ENCODE measurements around the gene C1orf174.

The C1orf174 gene

GRCh38 chr1:3894626-3895278 is 5.3 kb downstream of the C1orf174 start:
- no peak for DNase-seq (ENCODE audit: low read depth)

- no peak for DNase-seq (ENCODE audit: low read depth)
Observed at GRCh38 chr1:3893190-3893589, 6.9 kb downstream of the C1orf174 start.

GRCh38 chr1:3892748-3893147 is 7.3 kb downstream of the C1orf174 start:
- DNase-seq (ENCODE audit: low read depth): no peak

- DNase-seq (ENCODE audit: low read depth): no peak
Observed at GRCh38 chr1:3891329-3891865, 8.7 kb downstream of the C1orf174 start.

- DNase-seq (ENCODE audit: low read depth): no peak
Observed at GRCh38 chr1:3890389-3891328, 9.4 kb downstream of the C1orf174 start.

- DNase-seq (ENCODE audit: low read depth): no peak
Observed at GRCh38 chr1:3889936-3890335, 10.1 kb downstream of the C1orf174 start.

GRCh38 chr1:3888301-3888700 is 11.8 kb downstream of the C1orf174 start:
- DNase-seq (ENCODE audit: low read depth): no peak

- no peak for DNase-seq (ENCODE audit: low read depth)
Observed at GRCh38 chr1:3886691-3887090, 13.4 kb downstream of the C1orf174 start.

- DNase-seq (ENCODE audit: low read depth): no peak
Observed at GRCh38 chr1:3886106-3886670, 13.9 kb downstream of the C1orf174 start.

GRCh38 chr1:3885611-3886010 is 14.5 kb downstream of the C1orf174 start:
- no peak for DNase-seq (ENCODE audit: low read depth)

- DNase-seq (ENCODE audit: low read depth): no peak
Observed at GRCh38 chr1:3884966-3885365, 15.1 kb downstream of the C1orf174 start.

- DNase-seq (ENCODE audit: low read depth): no peak
Observed at GRCh38 chr1:3883194-3883925, 16.7 kb downstream of the C1orf174 start.

GRCh38 chr1:3881193-3881480 is 18.9 kb downstream of the C1orf174 start:
- no peak for DNase-seq (ENCODE audit: low read depth)

GRCh38 chr1:3880429-3881192 is 19.5 kb downstream of the C1orf174 start:
- DNase-seq (ENCODE audit: low read depth): no peak

GRCh38 chr1:3879787-3880428 is 20.2 kb downstream of the C1orf174 start:
- DNase-seq (ENCODE audit: low read depth): no peak

GRCh38 chr1:3879099-3879498 is 21.0 kb downstream of the C1orf174 start:
- no peak for DNase-seq (ENCODE audit: low read depth)

- no peak for DNase-seq (ENCODE audit: low read depth)
Observed at GRCh38 chr1:3876716-3877115, 23.4 kb downstream of the C1orf174 start.

- DNase-seq (ENCODE audit: low read depth): no peak
Observed at GRCh38 chr1:3874736-3875135, 25.3 kb downstream of the C1orf174 start.

- DNase-seq (ENCODE audit: low read depth): no peak
Observed at GRCh38 chr1:3872546-3872945, 27.5 kb downstream of the C1orf174 start.

- DNase-seq (ENCODE audit: low read depth): no peak
Observed at GRCh38 chr1:3871451-3871805, 28.6 kb downstream of the C1orf174 start.

GRCh38 chr1:3869751-3870301 is 30.2 kb downstream of the C1orf174 start:
- DNase-seq (ENCODE audit: low read depth): no peak
